ENCODE measurements around the gene LRRC66. TPM values are rescaled to one million over a fixed set of nuclear protein-coding genes. Genes with fewer than 3 reads are reported as not detected.

Gene LRRC66, protein sequence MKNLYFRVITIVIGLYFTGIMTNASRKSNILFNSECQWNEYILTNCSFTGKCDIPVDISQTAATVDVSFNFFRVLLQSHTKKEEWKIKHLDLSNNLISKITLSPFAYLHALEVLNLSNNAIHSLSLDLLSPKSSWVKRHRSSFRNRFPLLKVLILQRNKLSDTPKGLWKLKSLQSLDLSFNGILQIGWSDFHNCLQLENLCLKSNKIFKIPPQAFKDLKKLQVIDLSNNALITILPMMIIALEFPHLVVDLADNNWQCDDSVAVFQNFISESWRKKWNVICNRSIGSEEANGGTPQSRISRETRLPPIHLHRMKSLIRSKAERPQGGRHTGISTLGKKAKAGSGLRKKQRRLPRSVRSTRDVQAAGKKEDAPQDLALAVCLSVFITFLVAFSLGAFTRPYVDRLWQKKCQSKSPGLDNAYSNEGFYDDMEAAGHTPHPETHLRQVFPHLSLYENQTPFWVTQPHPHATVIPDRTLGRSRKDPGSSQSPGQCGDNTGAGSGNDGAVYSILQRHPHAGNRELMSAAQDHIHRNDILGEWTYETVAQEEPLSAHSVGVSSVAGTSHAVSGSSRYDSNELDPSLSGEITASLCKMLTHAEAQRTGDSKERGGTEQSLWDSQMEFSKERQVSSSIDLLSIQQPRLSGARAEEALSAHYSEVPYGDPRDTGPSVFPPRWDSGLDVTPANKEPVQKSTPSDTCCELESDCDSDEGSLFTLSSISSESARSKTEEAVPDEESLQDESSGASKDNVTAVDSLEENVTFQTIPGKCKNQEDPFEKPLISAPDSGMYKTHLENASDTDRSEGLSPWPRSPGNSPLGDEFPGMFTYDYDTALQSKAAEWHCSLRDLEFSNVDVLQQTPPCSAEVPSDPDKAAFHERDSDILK
- polyA plus RNA-seq (2013, experiment 1 of 2): 0.07 TPM
- polyA plus RNA-seq (2013, experiment 2 of 2): 0.12 TPM

GRCh38 chr4:52019936-52020657 lies at the start of gene LRRC66:
Gene LRRC66 (minus strand): TSS chr4:52020363. CDS start chr4:52017613, 2,750 bp downstream.
- Histone ChIP-seq H2BK15ac (ENCODE audit: low read length) (no peak within 1 kb of the TSS), H3K23ac (ENCODE audit: low read depth, low read length, poor library complexity) (no peak within 1 kb of the TSS), H2BK12ac (ENCODE audit: low read length) (no peak within 1 kb of the TSS), H3K27ac (replicated peaks; ENCODE audit: low read length) (no peak within 1 kb of the TSS), H2BK5ac (ENCODE audit: low read length) (no peak within 1 kb of the TSS), H4K91ac (ENCODE audit: low read depth, low read length, poor library complexity) (no peak within 1 kb of the TSS), H3K9me3 (replicated peaks in 1 of 2; ENCODE audit: control insufficient read depth in 2 of 2, insufficient read depth in 1 of 2, low read depth in 1 of 2, low read length in 2 of 2) (no peaks in the 10 kb centered on the region), H3K36me3 (replicated peaks in 1 of 2; ENCODE audit: control insufficient read depth in 2 of 2, insufficient read depth in 2 of 2, low read length in 2 of 2) (peaks cover 8 to 40% of the 10 kb centered on the region in 2 donors), H3K79me1 (ENCODE audit: low read depth, low read length) (no peaks in the 10 kb centered on the region), H3K4ac (ENCODE audit: low read length) (no peak within 1 kb of the TSS), H2AK5ac (ENCODE audit: low read depth, low read length) (no peak within 1 kb of the TSS), H3K9ac (ENCODE audit: low read depth, low read length, poor library complexity) (no peak within 1 kb of the TSS), H2BK120ac (ENCODE audit: low read depth, low read length) (no peak within 1 kb of the TSS), H3K4me3 (ENCODE audit: low read length in 2 of 2) (no peak within 1 kb of the TSS), H3K14ac (ENCODE audit: low read length) (no peak within 1 kb of the TSS), H3K27me3 (ENCODE audit: control insufficient read depth in 3 of 3, insufficient read depth in 3 of 3, low read depth in 1 of 3, low read length in 3 of 3) (no peaks in the 10 kb centered on the region), H2AFZ (ENCODE audit: low read length) (no peak within 1 kb of the TSS), H3K18ac (ENCODE audit: low read length) (no peak within 1 kb of the TSS), H3K4me2 (ENCODE audit: insufficient read depth, low read length, poor library complexity, severe bottlenecking) (no peak within 1 kb of the TSS), H3K4me1 (ENCODE audit: control insufficient read depth in 2 of 2, insufficient read depth in 1 of 2, low read depth in 1 of 2, low read length in 2 of 2) (no peaks in the 10 kb centered on the region), H4K8ac (ENCODE audit: low read depth, low read length) (no peak within 1 kb of the TSS)
- DNase-seq (ENCODE audit: low spot score): no peak
- WGBS, 2 donors (ENCODE audit: extremely low coverage in 2 of 2, insufficient read length in 2 of 2, insufficient replicate concordance in 1 of 2): no CpG with 5 or more reads among the region's 6 CpGs

DNA sequence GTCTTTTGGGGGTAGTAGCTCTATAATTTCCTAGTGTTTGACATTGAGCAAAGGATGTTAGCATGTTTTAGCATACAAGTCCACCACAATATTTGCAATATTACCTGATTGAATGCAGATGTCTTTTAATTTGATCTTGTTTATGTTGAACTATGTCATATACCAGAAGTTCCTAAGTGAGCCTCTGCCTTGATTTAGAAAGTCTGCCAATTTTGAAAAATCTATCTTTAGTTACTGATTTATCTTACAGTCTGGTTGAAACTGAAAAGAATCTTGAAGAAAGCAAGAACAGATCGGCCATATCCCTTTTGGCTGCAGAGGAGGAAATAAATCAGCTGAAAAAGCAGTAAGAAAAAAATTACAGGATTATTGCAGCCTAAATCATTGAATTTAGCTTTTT lies 49.4 kb upstream of the LRRC66 start:
- Histone ChIP-seq H3K23ac (ENCODE audit: low read depth, low read length, poor library complexity) (no peak overlapping the region), H4K8ac (ENCODE audit: low read depth, low read length) (no peak overlapping the region), H3K4me3 (ENCODE audit: low read length in 2 of 2) (no peak overlapping the region), H3K36me3 (replicated peaks in 1 of 2; ENCODE audit: control insufficient read depth in 2 of 2, insufficient read depth in 2 of 2, low read length in 2 of 2) (no peaks in the 10 kb centered on the region), H3K27me3 (ENCODE audit: control insufficient read depth in 3 of 3, insufficient read depth in 3 of 3, low read depth in 1 of 3, low read length in 3 of 3) (peaks cover 0 to 12% (median 0%) of the 10 kb centered on the region in 3 experiments), H2BK15ac (ENCODE audit: low read length) (no peak overlapping the region), H2BK120ac (ENCODE audit: low read depth, low read length) (no peak overlapping the region), H2BK5ac (ENCODE audit: low read length) (no peak overlapping the region), H3K4ac (ENCODE audit: low read length) (no peak overlapping the region), H3K79me1 (ENCODE audit: low read depth, low read length) (no peaks in the 10 kb centered on the region), H3K18ac (ENCODE audit: low read length) (no peak overlapping the region), H3K14ac (ENCODE audit: low read length) (no peak overlapping the region), H4K91ac (ENCODE audit: low read depth, low read length, poor library complexity) (no peak overlapping the region), H3K9me3 (replicated peaks in 1 of 2; ENCODE audit: control insufficient read depth in 2 of 2, insufficient read depth in 1 of 2, low read depth in 1 of 2, low read length in 2 of 2) (no peaks in the 10 kb centered on the region), H3K4me2 (ENCODE audit: insufficient read depth, low read length, poor library complexity, severe bottlenecking) (no peak overlapping the region), H2AFZ (ENCODE audit: low read length) (no peak overlapping the region), H3K27ac (replicated peaks; ENCODE audit: low read length) (no peak overlapping the region), H2BK12ac (ENCODE audit: low read length) (no peak overlapping the region), H2AK5ac (ENCODE audit: low read depth, low read length) (no peak overlapping the region), H3K4me1 (ENCODE audit: control insufficient read depth in 2 of 2, insufficient read depth in 1 of 2, low read depth in 1 of 2, low read length in 2 of 2) (peaks cover 0 to 5% of the 10 kb centered on the region in 2 donors), H3K9ac (ENCODE audit: low read depth, low read length, poor library complexity) (no peak overlapping the region)
- WGBS, 2 donors (ENCODE audit: extremely low coverage in 2 of 2, insufficient read length in 2 of 2, insufficient replicate concordance in 1 of 2): no CpG with 5 or more reads among the region's 1 CpG
- DNase-seq (ENCODE audit: low spot score): no peak

- no peak overlapping the region for H4K8ac ChIP-seq (ENCODE audit: low read depth, low read length)
- no peaks in the 10 kb centered on the region for H3K9me3 ChIP-seq (replicated peaks in 1 of 2; ENCODE audit: control insufficient read depth in 2 of 2, insufficient read depth in 1 of 2, low read depth in 1 of 2, low read length in 2 of 2)
- H2AK5ac ChIP-seq (ENCODE audit: low read depth, low read length): no peak overlapping the region
- H3K4me2 ChIP-seq (ENCODE audit: insufficient read depth, low read length, poor library complexity, severe bottlenecking): no peak overlapping the region
- H3K9ac ChIP-seq (ENCODE audit: low read depth, low read length, poor library complexity): no peak overlapping the region
- H2AFZ ChIP-seq (ENCODE audit: low read length): no peak overlapping the region
- H3K36me3 ChIP-seq (replicated peaks in 1 of 2; ENCODE audit: control insufficient read depth in 2 of 2, insufficient read depth in 2 of 2, low read length in 2 of 2): no peaks in the 10 kb centered on the region
- no peak overlapping the region for H3K4me3 ChIP-seq (ENCODE audit: low read length in 2 of 2)
- no peak overlapping the region for H2BK5ac ChIP-seq (ENCODE audit: low read length)
- H3K18ac ChIP-seq (ENCODE audit: low read length): no peak overlapping the region
- no peak overlapping the region for H2BK120ac ChIP-seq (ENCODE audit: low read depth, low read length)
- H3K79me1 ChIP-seq (ENCODE audit: low read depth, low read length): no peaks in the 10 kb centered on the region
- no peak overlapping the region for H3K27ac ChIP-seq (replicated peaks; ENCODE audit: low read length)
- H3K27me3 ChIP-seq (ENCODE audit: control insufficient read depth in 3 of 3, insufficient read depth in 3 of 3, low read depth in 1 of 3, low read length in 3 of 3): peaks cover 0 to 3% (median 0%) of the 10 kb centered on the region in 3 experiments
- no peak overlapping the region for H2BK15ac ChIP-seq (ENCODE audit: low read length)
- H2BK12ac ChIP-seq (ENCODE audit: low read length): no peak overlapping the region
- H3K4ac ChIP-seq (ENCODE audit: low read length): no peak overlapping the region
- no peak overlapping the region for H4K91ac ChIP-seq (ENCODE audit: low read depth, low read length, poor library complexity)
- no peak for DNase-seq (ENCODE audit: low spot score)
- no CpG with 5 or more reads among the region's 3 CpGs for WGBS, 2 donors (ENCODE audit: extremely low coverage in 2 of 2, insufficient read length in 2 of 2, insufficient replicate concordance in 1 of 2)
- no peak overlapping the region for H3K23ac ChIP-seq (ENCODE audit: low read depth, low read length, poor library complexity)
- H3K4me1 ChIP-seq (ENCODE audit: control insufficient read depth in 2 of 2, insufficient read depth in 1 of 2, low read depth in 1 of 2, low read length in 2 of 2): no peaks in the 10 kb centered on the region
- H3K14ac ChIP-seq (ENCODE audit: low read length): no peak overlapping the region
Observed at GRCh38 chr4:52059372-52059771, 39.2 kb upstream of the LRRC66 start.
